Stimulated activated CD4-positive, alpha-beta T cell treated with anti-CD3 and anti-CD28 coated beads, Interleukin-12 subunit alpha, Interleukin-12 subunit beta, amount 100 ng/mL, for 48 hours (primary cell): ENCODE measurements around the gene DICER1.

Source experiments
- DNase-seq, 3 donors: peaks; one replicate each; pipeline ENCODE4 v3.0.0-alpha.2; 2020; ENCODE audit warnings: low read depth in 2 of 3, low spot score in 1 of 3

The DICER1 gene

GRCh38 chr14:95041477-95042020 lies 115.8 kb downstream of the DICER1 start:
- no peak for DNase-seq

GRCh38 chr14:95040708-95041476 lies 116.4 kb downstream of the DICER1 start:
- DNase-seq: no peak

GRCh38 chr14:95039993-95040348 lies 117.4 kb downstream of the DICER1 start:
- DNase-seq: no peak

- DNase-seq: no peak
These were observed 117.9 kb downstream of the DICER1 start for GRCh38 chr14:95039259-95039992.

GRCh38 chr14:95038521-95039250 lies 118.6 kb downstream of the DICER1 start:
- DNase-seq: no peak

- DNase-seq: no peak
These were observed 120.1 kb downstream of the DICER1 start for GRCh38 chr14:95037273-95037672.
